DMS79 (cell line): Measurements from ENCODE around the gene P2RX4.
"Not testable (repeated sequence)": the region's sequence is repeated elsewhere in the genome, so short reads cannot be mapped to it uniquely, and the experiment has no call there.

Experiments
- DNase-seq: peaks from one replicate; lab custom pipeline; 2025; lab: John Stamatoyannopoulos, UW

The P2RX4 gene

GRCh38 chr12:121241156-121241970, 31.4 kb downstream of the P2RX4 start:
- DNase-seq = no peak

- no peak for DNase-seq
Observed at GRCh38 chr12:121245031-121245430, 35.1 kb downstream of the P2RX4 start.

DNA sequence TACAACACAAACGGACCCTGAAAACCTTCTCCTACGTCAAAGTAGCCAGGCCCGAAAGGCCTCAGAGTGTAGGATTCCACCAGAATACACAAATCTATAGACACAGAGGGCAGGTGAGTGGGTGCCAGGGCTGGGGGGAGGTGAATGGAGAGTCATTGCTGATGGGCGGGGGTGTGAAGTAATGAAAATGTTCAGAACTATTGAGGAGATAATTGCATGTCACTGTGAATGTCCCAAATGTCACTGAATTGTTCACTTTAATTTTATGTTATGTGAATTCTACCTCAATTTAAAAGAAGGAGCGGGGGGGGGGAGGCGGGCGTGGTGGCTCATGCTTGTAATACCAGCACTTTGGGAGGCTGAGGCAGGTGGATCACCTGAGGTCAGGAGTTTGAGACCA, 36.0 kb downstream of the P2RX4 start:
- no peak for DNase-seq

DNA sequence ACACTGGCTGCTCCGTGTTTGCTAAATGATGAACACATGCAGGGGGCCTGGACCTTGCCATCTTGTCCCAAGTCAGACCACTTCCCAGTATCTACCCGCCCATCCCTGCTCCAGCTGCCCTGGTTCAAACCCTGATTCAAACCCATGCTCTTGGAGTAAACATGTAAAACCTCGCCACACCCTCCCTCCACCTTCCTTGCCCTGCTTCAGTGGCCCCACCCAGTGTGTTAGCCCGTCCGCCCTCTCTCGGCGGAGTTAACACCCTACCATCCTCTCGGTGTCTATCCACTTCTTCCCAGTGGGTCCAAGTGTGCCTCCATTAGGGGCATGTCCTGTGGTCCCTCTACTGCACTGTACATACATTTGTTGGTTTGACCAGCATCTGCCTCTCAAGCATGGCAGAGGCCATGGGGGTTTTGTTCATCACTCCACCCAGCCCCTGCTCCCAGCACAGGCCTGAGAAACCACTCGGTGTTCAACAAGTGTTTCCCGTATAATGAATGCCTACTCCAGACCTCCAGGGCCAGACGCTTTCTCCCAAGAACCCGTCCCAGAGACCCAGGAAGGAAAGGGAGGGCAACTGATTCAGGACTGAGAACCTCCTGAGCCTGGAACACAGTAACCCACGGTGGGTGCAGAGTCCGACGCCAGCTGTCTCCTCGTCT, 37.1 kb downstream of the P2RX4 start:
- DNase-seq = no peak

GRCh38 chr12:121248622-121249021, 38.7 kb downstream of the P2RX4 start:
- no peak for DNase-seq

DNA sequence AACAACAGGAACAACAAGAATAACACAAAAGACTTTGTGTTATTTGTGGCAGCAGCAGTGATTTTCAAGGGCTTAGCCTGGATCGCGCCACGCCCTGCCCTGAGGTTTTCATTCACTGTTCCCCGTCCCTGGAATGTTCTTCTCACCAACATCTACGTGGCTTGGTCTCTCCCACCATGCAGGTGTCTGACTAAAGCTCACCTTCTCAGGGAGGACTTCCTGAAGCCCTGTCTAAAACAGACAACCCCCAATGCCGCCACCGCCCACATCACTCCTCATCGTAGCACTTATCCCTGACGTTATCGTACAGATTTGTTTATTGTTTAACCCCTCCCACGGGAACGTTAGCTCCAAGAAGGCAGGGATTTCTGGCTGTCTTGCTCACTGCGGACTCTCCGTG, 40.4 kb downstream of the P2RX4 start:
- DNase-seq = no peak

GRCh38 chr12:121251838-121252237, 41.9 kb downstream of the P2RX4 start:
- DNase-seq = no peak

GRCh38 chr12:121252712-121253345, 42.9 kb downstream of the P2RX4 start:
- DNase-seq = no peak

GRCh38 chr12:121253638-121254335, 43.9 kb downstream of the P2RX4 start:
- no peak for DNase-seq

GRCh38 chr12:121255433-121255832, 45.5 kb downstream of the P2RX4 start:
- no peak for DNase-seq

- DNase-seq = not testable (repeated sequence)
Observed at GRCh38 chr12:121257704-121258449, 47.9 kb downstream of the P2RX4 start.

DNA sequence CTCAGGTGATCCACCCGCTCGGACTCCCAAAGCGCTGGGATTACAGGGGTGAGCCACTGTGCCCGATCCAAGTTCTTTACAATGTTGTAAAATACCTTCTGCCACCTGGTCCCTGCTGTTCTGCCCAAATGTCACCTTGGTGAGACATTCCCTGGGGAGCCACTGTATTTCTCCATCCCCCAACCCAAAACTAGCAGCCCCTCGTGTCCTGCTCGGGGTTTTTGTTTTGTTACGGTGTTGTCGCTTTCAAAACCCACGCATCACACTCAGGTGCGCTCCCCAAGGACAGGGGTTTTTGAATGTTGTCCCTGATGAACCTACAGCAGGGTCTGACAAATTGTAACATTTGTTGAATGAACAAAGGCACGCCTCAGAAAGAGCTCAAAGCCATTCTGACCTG, 49.1 kb downstream of the P2RX4 start:
- DNase-seq = no peak

DNA sequence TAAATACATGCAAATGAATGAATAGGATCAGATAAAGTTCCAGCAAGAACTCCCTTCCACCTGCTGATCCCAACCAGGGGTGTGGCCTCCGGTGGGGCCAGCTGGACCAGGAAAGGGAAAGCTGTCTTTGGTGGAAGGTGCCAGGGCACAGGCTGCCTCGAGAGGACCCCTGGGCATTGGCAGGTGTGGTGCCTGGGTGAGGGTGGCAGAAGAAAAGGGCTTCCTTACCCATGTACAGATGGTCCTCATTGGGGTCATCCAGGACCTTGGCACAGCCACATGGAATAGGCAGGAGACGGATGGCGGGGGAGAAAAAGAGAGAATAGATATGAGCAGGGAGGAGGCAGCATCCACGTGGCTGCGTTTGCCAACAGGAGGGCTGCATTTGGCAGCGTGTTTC, 50.2 kb downstream of the P2RX4 start:
- no peak for DNase-seq

DNA sequence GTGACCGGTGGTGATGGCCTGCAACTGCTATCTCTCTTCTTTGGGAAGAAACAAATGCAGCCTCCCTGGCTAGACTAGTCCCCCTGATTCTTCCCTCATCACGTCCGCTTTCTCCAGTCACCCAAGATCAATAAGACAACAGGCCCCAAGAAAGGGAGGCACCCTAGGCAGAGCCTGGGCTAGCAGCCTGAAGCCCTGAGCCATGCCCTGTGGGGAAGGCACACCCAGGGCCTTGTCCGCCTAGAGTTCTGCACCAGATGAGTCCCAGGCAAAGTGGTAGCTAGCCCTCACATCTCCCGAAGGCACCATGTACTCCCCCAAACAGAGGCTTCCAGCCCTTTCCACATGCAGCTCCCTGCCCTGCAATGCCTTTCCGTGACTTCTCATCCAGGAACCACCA, 51.5 kb downstream of the P2RX4 start:
- no peak for DNase-seq

DNA sequence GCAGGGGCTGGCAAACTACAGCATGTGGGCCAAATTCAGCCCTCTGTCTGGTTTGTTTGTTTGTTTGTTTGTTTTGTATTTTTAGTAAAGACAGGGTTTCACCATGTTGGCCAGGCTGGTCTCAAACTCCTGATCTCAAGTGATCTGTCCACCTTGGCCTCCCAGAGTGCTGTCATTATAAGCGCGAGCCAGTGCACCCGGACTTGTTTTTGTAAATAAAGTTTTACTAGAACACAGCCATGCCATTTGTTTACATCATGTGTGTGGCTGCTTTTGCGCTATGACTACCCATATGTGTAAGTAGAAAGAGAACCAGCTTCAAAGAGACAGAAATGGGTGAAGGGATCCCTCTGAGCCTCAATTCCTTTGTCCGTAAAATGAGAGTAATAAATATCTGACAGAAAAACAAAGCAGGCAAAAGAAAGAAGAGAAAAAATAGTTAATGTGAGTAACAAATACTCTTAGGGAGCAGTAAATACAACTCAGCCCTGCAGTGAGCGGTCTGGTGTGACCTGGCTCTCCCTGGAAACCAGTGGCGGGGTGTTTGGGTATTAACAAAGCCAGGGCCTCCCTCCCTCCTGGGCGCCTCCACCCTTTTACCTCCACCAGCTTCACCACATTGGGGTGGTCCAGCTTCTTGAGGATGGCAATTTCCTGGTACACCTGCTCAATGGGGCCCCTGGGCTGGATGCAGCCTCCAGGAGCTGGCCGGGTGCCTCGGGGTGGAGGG, 53.4 kb downstream of the P2RX4 start:
- no peak for DNase-seq

- no peak for DNase-seq
Observed at GRCh38 chr12:121264135-121264534, 54.2 kb downstream of the P2RX4 start.

- no peak for DNase-seq
Observed at GRCh38 chr12:121264951-121265515, 55.1 kb downstream of the P2RX4 start.

DNA sequence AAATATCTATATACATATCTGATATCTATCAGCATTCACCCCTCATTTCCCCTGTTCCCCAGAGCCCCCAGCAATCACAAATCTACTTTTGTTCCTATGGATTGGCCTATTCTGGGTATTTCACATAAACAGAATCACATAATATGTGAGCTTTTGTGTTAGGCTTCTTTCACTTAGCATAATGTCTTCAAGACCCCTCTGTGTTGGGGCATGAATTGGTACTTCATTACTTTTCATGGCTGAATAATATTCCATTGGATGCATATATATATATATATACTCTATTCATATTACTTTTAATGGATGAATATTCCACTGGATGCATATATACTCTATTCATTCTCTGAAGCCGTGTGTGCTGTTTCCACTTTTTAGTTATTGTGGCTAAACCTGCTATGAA, 57.9 kb downstream of the P2RX4 start:
- no peak for DNase-seq

GRCh38 chr12:121273364-121273896, 63.5 kb downstream of the P2RX4 start:
- DNase-seq = no peak

DNA sequence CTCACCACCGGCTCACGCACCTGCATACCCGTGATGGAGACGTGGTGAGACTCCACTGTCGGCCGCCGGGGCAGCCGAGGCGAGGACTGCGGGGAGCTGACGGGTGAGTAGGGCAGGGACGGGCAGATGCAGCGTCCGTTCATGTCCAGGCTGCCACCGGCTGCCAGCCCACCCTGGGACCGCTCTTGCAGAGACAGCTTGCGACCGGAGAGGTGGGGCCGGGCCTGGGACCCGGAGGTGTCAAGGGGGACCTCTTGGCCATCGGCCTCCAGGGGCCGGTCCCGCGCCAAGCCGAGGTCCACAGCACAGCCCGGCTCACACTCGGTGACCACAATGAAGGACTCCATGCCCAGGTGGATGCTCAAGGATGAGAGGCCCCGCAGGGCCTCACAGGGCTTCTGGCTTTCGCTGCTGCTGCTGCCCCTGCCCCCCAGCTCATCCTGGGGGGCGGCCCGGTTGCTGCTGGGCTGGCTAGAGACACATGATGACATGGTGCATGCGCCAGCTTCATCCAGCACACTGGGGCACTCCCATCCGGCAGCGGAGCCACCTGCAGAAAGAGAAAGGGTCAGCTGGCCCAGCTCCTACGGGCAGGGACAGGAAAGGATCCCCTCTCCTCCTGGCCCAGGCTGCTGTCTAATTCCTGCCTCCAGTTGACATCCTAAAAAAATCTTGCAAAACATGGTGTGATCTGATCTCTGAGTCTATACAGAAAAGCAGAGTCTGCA, 64.3 kb downstream of the P2RX4 start:
- DNase-seq = no peak
